GM23248 (cell line): ENCODE measurements around the gene SPNS3.

Source experiments
- EZH2 ChIP-seq: fragments of 200-600 bp; sonication (generic); IDR thresholded peaks from 2 replicates; pipeline ENCODE4 v1.6.1; 2018; ENCODE audit warnings: antibody characterized with exemption, mild to moderate bottlenecking; ENCODE audit not compliant: insufficient read depth, poor library complexity, severe bottlenecking
- EZH2phosphoT487 ChIP-seq: fragments of 200-600 bp; sonication (generic); IDR thresholded peaks from 2 replicates; pipeline ENCODE4 v1.6.1; 2018; ENCODE audit warnings: antibody characterized with exemption, moderate library complexity, mild to moderate bottlenecking, low read depth; ENCODE audit not compliant: insufficient read depth

GRCh38 chr17:4511199-4511932 lies 77.6 kb downstream of the SPNS3 start:
- no peak for TF ChIP-seq EZH2phosphoT487
- TF ChIP-seq EZH2 = no peak
